GDM1 (cell line): ENCODE measurements around the gene TMPRSS4.

Experiments used
- DNase-seq: peaks from one replicate; lab custom pipeline; 2025; lab: John Stamatoyannopoulos, UW

The TMPRSS4 gene

GRCh38 chr11:118153976-118154375 lies 77.1 kb downstream of the TMPRSS4 start:
- no peak for DNase-seq

- no peak for DNase-seq
These were observed 77.8 kb downstream of the TMPRSS4 start for GRCh38 chr11:118154641-118155040.

GRCh38 chr11:118155776-118156530 lies 79.1 kb downstream of the TMPRSS4 start:
- DNase-seq: no peak

- DNase-seq: no peak
These were observed 79.8 kb downstream of the TMPRSS4 start for GRCh38 chr11:118156531-118157185.

GRCh38 chr11:118157186-118157895 lies 80.5 kb downstream of the TMPRSS4 start:
- DNase-seq: no peak

GRCh38 chr11:118161786-118162185 lies 84.9 kb downstream of the TMPRSS4 start:
- no peak for DNase-seq

GRCh38 chr11:118162846-118163245 lies 86.0 kb downstream of the TMPRSS4 start:
- no peak for DNase-seq

GRCh38 chr11:118163494-118163893 lies 86.6 kb downstream of the TMPRSS4 start:
- no peak for DNase-seq

- DNase-seq: no peak
These were observed 88.0 kb downstream of the TMPRSS4 start for GRCh38 chr11:118164885-118165284.

GRCh38 chr11:118166641-118167040 lies 89.8 kb downstream of the TMPRSS4 start:
- DNase-seq: no peak

- no peak for DNase-seq
These were observed 90.4 kb downstream of the TMPRSS4 start for GRCh38 chr11:118167253-118167652.

GRCh38 chr11:118167906-118168305 lies 91.0 kb downstream of the TMPRSS4 start:
- DNase-seq: no peak

- DNase-seq: no peak
These were observed 91.4 kb downstream of the TMPRSS4 start for GRCh38 chr11:118168316-118168715.

- DNase-seq: no peak
These were observed 91.9 kb downstream of the TMPRSS4 start for GRCh38 chr11:118168751-118169150.

GRCh38 chr11:118169300-118170140 lies 92.6 kb downstream of the TMPRSS4 start:
- no peak for DNase-seq

- no peak for DNase-seq
These were observed 93.4 kb downstream of the TMPRSS4 start for GRCh38 chr11:118170231-118170630.

GRCh38 chr11:118170882-118171268 lies 94.0 kb downstream of the TMPRSS4 start:
- no peak for DNase-seq
